HG02610 (cell line): ENCODE measurements around the gene EYS.

ENCODE experiments used
- ATAC-seq: cut with Tn5 transposase; IDR thresholded peaks from one replicate; pipeline ENCODE4 v1.9.1; 2021; ENCODE audit warnings: mild to moderate bottlenecking, moderate library complexity; ENCODE audit not compliant: unreplicated experiment

The EYS gene

DNA sequence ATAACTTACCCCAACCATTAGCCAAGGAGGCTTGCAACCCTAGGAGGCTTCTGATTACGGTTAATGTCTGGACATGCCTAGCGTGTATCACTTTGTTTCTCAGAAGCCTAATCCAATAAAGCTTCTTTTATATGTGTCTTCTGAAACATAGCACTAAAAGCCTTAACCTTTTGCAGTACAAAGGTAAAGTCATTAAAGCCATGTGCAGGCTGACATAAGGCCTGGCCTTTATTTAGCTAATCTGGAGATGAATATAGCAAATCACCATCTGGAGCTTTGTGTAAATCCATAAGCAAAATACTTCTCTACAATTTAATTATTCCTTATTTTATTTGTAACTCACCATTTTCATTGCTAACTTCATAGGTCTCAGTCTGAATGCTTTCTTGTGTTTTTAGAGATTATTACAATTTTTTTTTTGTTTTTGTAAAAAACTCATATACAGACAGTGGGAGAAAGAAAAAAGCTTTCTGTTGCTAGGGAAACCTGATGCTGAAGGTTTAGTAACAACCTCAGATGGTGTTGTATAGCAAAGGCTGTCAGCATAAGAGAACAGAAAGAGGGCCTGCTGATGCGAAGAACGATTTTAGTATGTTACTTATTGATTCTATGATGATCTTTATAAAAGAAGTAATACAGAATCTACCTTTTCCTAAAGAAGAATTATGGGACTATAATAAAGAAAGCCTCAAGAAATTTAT, at the start of gene EYS:
TSS of gene EYS (minus strand) at position 101 of the 701 bp plus-strand sequence. CDS start 211,816 bp downstream, outside the sequence.
- ATAC-seq = no peak

DNA sequence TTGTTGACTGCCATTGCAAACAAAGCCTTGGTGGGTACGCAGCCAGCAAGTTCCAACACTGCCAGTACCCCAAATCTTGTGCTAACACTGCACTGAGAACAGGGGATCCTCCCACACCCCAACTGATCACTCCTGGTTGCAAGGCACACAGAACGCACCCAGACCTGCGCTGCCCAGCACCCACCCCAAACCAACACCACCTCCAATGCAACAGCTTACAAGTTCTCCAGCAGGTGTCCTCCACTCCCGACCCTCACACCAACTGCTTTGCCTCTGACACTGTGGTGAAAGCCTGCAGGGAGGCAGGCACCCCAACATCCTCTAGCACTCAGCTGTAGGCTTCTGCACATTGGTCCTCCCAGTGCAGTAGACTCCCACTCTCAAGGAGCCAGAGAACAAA, 39.3 kb upstream of the EYS start:
- no peak for ATAC-seq

DNA sequence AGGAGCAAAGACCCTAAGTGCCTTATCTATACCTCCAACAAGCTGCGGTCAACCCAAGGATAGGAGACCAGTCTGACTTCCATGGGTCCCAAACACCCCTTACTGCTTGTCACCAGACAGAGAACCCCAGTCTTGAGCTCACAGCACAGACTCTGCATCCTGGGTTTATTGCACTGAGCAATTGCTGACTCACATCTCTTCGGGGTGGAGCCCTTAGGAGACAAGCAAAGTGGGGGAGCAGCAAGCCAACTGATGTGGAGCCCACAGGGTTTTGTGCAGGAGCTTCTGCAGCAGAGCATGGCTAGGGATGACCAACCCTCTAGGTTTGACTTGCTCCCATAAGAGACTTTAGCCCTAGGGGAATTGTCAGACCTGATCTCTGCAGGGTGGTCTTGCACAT, 38.6 kb upstream of the EYS start:
- ATAC-seq = no peak

DNA sequence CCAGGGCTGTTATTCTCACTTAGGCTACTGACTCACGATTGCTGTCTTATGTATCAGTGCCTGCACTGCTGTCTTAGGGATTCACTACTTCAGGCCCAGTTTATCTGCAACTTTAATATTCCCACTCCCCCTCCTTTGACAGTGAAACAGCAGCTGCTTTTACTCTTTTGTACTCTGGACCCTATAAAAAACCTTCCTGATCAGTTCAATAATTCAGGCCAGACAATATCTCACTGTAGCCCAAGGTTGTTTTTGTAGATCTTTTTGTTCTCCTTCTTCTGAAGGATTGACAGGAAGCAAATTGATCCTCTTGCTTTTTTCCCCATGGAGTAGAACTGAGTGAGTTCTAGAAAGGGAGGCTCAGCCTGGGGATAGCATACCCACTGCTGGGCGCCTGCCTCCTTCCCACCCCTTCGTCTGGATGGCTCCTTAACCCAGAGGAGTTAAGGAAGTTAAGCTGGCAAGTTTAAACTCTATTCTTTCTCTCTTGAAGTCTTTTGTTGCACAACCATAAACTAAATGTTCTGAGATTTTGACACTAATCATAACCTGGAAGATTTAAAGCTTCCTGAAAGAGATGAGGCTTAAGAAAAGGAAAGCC, 22.0 kb upstream of the EYS start:
- no peak for ATAC-seq

DNA sequence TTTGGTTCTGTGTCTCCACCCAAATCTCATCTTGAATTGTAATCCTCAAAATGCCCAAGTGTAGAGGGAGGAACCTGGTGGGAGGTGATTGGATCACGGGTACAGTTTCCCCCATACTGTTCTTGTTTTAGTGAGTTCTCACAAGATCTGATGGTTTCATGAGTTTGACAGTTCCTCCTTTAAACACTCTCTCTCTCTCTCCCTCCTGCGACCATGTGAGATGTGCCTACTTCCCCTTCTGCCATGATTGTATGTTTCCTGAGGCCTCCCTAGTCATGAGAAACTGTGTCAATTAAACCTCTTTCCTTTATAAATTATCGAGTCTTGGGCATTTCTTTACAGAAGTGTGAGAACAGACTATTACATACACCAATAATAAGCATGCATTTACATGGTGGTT, 12.1 kb upstream of the EYS start:
- ATAC-seq = no peak

DNA sequence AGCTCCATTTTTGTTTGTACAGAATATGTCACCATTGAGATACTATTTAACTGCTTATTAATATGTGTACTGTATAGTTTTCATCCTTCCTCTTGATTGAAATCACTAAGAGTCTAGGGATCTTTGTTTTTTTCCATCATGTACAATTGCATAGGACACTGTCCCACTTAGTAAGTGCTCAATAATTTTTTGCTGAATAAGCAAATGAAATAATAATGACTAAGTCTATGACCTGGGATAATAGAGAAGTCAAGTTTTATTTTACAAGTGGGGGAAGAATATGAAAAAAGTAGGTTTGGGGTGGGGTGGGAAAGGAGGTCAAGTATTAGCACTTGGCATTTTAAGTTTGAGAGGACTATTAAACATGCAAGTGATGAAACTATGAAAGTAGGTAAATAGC, 4.5 kb upstream of the EYS start:
- no peak for ATAC-seq

DNA sequence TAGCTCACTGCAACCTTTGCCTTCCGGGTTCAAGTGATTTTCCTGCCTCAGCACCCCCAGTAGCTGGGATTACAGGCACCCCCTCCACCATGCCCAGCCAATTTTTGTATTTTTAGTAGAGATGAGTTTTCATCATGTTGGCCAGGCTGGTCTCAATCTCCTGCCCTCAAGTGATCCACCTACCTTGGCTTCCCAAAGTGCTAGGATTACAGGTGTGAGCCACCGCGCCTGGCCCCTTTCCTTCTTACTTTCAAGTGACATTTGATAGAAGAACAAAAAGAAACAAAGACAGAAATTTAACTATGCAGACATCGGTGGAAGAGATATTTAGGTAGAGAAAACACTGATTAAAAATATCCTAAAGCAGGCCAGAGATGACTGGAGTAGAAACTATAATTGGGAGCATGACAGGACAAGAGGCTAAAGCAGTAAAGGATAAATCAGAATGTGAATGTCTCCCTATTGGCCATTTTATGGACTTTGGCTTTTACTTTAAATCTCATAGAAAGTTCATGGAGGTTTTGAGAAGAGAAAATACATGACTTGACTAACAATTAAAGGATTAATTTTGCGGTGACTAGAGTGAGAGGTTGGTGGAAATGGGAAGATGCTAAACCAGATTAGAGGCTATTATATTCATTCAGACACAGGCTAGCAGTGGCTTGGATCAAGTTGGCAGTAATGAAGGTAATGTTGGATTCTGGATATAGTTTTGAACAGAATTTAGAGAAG, 2.2 kb upstream of the EYS start:
- no peak for ATAC-seq

DNA sequence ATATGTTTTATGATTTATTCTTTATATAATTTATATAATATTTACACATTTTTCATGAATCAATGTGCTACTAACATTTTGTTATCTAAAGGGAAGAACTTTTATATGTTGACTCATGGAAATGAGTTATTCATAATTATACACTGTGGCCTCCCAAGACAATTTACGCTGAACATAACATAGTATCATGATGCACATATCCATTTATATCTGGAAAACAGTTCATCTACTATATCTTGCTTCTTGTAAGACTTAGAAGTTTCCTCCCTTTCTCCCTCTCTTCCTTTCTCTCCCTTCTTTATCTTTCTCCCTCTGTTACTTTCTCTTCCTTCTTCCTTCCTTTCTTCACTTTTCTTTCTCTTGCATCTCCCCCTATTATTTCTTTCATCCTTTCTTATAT, 1.1 kb upstream of the EYS start:
- ATAC-seq = no peak

DNA sequence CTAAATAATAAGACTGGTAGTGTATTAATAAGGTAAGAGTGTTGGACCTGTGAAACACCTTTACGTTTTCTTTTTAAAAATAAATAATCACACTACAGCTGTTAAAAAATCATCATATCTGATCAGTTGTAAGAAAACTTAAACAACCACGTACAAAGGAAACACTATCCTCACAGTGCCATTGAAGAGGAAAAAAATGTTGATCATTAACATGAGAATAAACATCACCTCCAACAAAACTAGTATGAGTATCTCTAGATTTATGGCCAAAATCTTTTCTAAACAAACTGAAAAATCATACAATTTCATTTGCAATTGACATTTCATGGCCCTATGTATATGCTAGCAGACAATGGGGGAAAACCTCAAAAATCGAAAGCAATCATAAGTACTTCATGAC, 590 bp downstream of the EYS start:
- no peak for ATAC-seq

DNA sequence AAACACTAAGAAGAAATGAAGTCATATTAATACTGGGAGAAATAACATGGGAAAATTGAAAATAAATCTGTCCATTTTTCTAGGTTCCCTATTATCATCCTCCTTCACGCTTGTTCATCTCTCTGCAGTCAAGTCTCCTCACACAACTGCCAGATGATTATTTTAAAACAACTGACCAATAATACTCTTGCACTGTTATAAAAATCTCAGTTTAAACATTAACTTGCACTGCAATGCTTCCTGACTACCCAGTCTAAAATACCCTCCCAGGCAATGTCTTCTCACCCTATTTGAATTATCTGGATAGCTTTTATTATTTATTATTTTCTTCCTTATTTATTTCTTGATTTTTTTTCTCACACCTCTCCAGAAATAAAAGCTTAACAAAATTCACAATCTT, 5.7 kb downstream of the EYS start:
- ATAC-seq = no peak

DNA sequence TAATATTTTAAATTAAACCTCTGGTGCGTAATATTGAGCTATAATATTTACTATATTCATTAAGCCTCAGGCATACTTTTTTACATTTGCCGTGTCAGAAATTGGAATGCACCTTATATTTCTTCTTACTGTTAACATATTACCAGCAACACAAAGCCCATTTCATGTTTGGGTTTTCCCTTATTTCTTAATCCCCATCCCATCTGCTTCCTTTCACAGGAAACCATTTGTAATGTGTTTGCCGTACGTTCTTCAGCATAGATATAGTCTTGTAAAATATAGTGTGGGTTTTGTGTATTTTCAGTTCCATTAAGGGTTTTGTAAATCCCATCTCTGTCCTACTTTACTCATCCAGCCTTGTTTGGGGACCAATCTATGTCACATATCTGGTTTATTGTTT, 6.5 kb downstream of the EYS start:
- no peak for ATAC-seq

DNA sequence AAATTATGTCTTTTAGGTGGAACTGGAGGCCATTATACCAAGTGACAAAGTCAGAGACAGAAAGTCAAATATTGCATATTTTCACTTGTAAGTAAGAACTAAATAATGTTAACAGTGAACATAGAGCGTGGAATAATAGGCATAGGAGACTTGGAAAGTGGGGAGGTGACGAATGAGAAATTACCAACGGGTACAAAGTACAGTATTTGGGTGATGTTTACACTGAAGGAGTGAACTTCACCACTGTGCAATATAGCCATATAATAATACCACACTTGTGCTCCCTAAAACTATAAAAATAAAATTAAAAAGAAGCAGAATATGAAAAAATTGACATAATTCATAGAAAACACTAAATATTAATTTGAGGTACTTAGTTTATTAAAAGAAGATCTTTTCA, 14.9 kb downstream of the EYS start:
- no peak for ATAC-seq

DNA sequence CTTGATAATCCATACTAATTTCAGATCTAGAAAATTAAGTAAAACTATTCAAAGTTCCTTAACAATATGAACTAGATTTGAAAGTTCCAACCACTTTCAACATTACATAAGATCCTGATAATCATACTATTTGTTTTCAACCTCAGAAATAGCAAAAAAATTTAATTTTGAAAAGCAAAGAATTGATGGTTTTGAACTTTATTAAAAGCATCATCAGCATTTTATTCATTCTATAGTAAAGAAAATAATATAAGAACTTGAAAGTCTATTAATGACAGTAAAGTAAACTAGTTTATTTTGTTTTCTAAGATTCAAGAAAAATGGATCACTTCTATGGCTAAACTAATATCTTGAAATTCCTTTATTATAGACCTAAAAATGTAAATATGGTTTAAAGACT, 26.8 kb downstream of the EYS start:
- no peak for ATAC-seq

DNA sequence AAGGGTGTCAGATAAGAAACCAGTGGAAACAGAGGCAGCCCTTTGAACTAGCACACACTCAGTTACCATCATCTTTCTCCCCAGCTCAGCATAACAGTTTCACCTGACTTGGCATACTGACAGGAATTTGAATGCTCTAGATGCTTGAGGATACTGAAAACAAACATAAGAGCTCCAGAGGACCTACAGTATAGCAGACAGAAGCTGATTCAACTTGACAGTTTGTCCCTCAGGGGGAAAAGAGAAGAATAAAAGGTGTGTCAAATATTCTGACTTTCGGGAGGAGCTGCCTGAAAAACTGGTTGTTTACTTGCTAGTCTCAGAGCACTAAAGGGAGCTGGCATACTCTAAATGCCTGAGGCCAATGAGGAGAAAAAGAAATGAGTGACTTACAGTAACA, 35.1 kb downstream of the EYS start:
- ATAC-seq = no peak

DNA sequence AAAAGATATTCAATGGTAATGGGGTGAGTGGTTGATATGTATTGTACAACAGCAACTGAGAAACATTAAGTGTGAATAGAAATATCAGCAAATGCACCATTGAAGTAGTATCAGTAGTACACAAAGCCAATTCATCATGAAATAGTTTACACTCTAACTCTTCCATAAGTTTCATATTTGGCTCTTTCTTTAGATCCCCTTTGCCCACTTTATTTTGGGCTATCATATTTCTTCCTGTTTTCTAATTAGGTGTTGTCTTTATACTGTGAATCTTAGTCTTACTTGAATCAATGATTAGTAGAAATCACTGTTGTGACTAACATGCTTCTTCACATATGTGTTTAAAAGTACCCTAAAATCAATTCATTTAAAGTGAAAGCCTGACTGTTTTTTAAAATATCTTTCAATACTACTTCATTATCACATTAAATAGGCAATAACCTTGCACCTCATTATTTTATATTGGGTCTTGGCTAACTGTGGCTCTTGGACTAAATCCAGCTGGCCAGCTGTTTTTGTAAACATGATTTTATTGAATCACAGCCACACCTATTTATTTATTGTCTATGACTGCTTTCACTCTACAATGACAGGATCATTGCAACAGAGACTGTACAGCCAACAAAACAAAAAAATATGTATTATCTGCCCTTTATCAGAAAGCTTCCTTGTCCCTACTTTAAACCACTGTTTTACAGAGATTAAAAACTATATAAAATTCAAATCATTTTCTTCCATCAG, 38.9 kb downstream of the EYS start:
- no peak for ATAC-seq

DNA sequence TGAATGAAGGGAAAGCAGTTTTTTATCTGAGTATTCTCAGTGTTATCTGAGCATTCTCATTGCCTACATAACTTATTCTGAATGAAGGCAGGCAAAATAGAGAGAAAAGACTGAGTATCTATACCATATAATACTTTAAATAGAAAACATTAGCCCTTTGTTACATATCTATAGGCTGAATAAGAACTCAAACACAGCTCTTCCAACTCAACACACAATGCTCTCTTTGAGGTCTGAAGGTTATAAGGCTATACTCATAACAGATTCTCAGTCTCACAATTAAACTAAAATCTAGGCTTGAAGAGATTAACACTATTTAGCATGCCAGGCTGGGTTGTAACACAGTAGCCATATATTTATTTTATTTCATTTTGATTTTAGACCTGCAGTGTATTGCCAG, 56.9 kb downstream of the EYS start:
- ATAC-seq = no peak

DNA sequence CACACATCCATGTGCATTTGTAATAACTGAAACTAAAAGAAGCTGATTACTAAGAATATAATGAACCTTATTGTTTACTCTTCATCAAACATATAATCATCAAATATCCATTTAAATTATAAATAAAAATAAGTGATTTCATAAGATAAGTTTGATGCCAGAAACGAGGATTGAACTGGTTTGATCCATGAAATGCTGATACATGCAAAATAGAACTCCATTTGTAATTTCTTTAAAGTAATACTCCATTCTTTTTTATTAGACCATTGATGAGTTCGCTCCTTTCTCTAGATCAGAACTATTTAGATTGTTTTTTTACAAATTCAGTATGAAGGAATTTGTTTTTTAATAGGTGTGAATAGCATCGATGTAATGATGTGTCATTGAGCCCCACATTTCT, 57.6 kb downstream of the EYS start:
- no peak for ATAC-seq

DNA sequence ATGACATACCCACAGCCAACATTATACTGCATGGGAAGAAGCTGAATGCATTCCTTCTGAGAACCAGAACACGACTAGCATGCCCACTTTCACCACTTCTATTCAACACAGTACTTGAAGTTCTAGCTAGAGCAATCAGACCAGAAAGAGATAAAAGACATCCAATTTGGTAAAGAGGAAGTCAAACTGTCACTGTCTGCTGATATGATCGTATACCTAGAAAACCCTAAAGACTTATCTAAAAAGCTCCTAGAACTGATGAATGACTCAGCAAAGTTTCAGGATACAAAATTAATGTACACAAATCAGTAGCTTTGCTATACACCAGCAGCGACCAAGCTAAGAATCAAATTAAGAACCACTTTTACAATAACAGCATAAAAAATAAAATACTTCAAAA, 60.5 kb downstream of the EYS start:
- peak; percentile 59 for ATAC-seq

DNA sequence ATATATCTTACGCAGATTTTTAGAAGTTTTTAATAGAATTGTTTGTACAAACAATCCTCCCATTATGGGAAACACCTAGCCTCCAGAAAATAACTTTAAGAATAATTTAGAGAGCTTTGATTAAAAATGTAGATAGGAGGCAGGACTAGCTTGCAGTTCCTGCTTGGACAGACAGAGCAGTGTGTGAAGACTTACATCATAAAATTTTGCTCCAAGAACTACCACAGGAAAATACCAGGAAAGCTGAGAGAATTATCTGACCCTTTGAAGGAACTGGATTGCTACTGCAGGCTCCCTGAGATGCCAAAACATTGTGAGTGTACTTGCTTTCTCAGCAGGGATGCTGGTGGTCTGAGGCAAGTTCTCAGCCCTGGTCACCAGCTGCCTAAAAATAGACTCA, 64.2 kb downstream of the EYS start:
- ATAC-seq = no peak

DNA sequence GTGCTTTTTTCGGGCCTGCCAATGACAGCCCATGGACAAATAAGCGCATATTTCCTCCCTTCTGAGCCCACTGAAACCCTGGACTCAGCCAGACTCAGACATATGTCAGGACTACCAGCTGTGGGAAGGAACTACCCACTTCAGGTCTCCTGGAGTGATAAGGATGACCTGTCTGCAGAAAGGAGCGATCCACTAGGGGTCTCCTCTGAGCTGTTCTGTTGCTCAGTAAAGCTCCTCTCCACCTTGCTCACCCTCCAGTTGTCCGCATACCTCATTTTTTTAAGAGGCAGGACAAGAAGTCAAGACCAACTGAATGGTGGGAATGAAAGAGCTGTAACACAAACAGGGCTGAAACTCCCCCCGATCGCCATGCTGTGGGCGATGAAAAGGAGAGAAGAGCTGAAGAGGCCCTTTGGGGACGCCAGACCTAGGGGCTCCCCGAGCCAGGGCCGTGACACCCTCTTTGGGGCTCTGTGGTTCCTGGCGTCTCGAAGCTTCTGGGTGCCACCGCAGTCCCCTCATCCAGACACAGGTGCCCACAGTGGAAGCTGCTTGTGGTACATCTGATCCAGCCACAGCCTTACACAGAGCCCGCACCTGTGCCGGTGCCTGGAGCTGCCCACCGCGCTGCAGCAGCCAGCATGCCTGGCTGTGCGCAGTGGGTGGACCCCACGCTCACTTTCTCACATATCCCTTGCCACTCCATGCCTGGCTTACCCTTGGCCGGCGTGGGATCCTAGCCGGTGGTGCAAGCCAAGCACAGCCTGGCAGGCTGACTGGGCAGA, 68.8 kb downstream of the EYS start:
- ATAC-seq = no peak
